Raji (cell line): ENCODE results near the gene C5.

ENCODE experiments used
- POLR2A ChIP-seq: IDR thresholded peaks from 2 replicates; pipeline ENCODE4 v1.6.1; 2011; ENCODE audit warnings: low read depth, low read length, control low read depth; ENCODE audit not compliant: insufficient read depth

Gene C5

DNA sequence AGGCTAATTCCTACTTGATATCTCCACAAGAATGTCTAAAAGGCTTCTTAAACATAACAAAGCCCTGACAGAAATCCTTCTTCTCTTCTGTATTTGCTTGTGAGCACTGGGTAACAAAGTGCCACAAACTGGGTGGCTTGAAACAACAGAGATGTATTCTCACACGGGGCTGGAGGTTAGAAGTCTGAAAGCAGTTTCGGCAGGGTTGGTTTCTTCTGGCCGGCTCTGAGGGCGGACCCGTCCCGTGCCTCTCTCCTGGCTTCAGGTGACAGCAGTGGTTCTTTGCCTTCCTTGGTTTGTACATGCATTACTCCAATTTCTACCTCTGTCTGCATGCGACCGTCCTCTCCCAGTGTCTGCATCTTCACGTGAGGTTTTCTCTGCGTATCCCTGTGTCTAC lies 109.5 kb downstream of the C5 start:
- TF ChIP-seq POLR2A = no peak

DNA sequence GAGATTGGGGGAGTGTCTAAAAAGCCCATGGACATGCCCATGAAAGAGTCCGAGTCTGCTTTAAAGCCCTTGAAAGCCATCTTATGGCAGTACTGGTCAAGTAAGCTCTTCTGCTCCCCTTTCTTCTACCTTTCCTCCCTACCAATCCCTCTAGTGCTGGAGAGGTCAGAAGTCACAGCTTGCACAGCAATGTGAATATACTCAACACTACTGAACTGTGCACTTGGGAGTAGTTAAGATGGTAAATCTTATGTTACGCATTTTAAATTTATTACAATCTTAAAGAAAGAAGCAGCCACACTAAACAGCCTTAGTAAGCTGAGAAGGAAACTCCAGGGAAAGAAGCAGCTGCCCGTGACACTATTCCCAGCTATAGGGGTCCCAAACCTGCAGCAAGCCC lies 111.2 kb downstream of the C5 start:
- no peak for TF ChIP-seq POLR2A

DNA sequence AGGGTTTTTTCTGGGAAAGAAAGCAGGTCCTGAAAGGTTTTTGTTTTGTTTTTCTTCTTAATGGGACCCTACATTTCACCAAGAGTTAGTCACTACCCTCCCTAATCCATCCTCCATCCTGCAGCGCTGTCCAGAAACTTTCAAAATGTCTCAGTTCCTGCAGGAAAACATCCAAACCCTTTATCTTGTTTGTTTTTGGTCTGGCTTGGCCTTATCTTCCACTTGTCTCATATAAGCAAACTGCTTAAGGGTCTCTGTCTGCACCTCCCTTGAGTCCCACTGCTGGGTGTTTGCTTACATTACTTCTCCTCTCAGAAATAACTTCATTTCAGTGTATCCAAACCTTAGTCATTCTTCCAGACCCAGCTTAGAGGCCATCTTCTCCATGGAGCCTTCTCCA lies 112.5 kb downstream of the C5 start:
- no peak for TF ChIP-seq POLR2A

DNA sequence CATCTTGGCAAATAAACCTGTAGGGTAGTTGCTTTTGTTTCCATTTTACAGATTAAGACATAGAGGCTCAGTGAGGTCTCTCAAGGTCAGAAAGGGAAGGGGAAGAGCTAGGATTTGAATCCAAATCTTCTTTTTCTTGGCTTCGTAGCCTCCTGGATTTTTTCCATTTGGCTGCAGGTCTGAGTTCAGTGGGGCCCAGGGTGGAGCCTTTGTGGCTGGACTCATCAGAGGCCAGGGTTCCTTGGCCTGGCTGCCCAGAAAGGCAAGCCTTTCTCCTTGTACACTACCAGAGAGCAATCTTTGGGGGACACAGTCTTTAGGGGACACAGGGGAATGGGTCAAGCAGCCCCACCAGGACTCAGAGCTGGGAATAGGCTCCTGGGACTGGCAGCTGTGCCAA lies 112.9 kb downstream of the C5 start:
- TF ChIP-seq POLR2A = no peak

- no peak for TF ChIP-seq POLR2A
These were observed 113.3 kb downstream of the C5 start for GRCh38 chr9:120936764-120937122.

DNA sequence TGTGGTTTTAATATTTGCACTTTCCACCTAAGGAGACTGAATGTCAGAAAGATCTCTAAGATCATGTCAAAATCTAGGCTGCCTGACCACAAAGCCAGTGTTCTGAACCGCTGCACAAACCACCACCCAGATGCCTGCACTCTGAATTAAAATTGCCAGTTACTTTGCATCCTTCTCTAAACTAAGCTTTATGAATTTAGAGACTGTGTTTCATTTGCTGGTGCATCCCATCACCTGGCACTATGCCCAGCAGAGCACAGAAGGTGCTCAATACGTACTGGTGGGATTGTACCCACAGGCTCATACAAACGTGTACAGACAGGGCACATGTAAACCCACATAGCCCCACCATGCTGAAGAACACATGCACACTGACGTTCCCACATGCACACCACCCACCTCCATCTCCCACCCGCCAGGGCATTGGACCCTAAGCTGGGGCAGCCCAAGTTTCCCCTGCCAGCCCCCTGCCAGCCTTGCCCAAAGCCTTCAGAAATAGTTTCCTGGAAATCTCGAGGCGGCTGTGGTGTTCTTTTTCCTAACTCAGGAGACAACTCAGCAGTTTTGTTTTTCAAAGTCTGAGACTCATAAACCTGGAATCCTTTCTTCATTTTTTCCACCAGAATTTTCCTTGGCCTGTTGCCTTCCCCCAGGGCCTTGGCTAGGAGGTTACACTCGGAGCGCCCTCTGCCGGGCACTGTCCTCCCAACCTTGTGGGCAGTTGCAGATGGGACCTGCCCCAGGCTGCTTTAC lies 113.9 kb downstream of the C5 start:
- peak; percentile 66 for TF ChIP-seq POLR2A

DNA sequence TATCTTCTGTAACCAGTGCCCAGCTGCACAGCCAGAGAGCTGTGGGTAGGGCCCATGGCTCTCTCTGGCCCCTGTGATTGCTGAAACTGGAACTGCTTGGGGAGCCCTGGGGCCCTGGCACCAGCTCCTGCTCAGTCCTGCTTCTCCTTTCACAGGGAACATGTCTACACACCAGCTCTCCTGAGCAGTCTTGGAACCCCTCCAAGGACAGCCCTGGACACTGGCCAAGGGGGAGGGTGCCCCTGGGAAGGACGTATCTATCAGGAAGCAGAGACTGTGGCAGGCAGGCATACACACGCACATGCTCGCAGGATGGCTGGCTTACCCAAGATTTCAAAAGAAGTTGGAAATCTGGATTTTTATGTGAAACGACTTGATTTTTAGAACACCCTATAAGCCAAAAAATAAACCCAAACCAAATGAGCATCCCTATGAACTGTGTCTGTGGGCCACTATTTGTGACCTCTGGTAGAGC lies 114.7 kb downstream of the C5 start:
- no peak for TF ChIP-seq POLR2A

- TF ChIP-seq POLR2A = no peak
These were observed 115.8 kb downstream of the C5 start for GRCh38 chr9:120934281-120934680.

GRCh38 chr9:120933310-120934055 lies 116.6 kb downstream of the C5 start:
- TF ChIP-seq POLR2A = no peak

GRCh38 chr9:120932086-120932823 lies 117.8 kb downstream of the C5 start:
- peak; percentile 36; the same call in 1 of the 2 replicates for TF ChIP-seq POLR2A

DNA sequence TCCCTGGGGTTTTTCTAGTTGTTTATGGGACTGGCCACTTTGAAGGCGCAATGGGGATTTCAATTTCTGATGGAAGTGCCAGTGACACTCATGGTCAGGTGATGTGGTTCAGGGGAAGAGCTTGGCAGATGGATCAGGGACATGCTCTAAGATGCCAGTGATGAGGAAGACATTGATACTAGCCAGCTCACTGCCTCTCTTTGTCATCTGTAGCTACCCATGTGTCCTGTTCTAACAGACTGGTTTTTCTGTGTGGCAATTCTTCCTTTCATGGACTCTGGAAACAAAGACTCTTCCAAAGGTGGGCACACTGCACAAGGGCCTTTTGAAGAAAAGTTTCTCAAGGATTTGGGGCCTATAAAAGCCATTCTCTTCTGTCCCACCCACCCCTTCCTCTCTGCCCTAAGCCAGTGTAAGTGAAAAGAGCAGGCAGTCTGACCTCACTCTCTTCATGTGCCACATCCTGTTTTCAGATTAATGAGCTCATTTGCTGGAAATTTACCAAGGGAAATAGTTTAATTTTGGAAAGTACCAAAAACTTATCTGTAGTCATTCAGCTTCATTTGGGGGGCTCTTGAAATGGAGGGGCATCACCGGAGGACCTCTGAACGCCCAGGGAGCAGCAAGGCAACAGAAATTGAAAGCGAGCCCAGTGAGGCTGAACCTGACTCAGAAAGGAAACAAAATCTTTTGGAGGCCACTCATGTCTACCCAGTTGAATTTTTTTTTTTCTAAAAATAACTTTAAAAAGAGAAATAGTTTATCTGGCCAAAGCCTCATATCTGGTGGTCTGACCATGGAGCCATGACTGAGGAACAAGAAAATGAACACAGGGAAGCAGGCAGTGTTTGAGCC lies 118.6 kb downstream of the C5 start:
- TF ChIP-seq POLR2A = no peak

- TF ChIP-seq POLR2A = no peak
These were observed 120.8 kb downstream of the C5 start for GRCh38 chr9:120929229-120929791.

DNA sequence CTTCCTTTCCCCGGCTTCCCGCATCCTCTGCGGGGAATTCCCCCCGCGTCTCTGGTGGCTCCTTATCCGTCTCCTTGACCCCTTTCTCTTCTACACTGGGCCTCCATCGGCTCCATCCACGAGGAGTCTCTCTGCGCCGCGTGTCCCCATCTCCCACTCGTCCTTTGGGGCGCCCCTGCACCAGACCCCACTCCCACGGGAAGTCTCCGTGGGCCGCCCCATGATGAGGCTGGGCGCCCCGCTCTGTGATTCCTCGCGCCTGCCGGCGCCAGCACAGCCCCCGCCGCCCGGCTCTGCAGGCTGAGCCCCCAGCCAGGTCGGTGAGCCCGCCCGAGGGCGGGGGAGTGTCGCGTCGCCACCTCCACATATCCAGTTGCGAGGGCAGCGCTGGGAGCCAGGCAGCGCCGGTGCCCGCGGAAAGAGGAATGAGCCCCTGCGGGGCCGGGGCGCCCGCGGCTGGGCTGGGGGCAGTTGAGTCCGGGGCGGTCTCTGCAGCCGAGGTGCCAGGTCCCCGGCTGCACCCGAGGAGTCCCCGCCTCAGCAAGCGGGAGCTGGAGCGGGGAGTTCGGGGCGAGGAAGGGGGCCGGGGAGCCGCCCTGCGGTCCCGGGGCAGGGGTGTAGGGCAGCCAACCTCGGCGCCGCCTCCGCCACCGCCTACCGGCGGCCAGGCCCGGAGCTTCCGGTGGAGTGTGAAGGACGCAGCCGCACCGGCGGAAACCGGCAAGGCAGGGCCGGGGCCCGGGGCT lies 121.4 kb downstream of the C5 start:
- peak; percentile 56; the same call in 1 of the 2 replicates for TF ChIP-seq POLR2A

DNA sequence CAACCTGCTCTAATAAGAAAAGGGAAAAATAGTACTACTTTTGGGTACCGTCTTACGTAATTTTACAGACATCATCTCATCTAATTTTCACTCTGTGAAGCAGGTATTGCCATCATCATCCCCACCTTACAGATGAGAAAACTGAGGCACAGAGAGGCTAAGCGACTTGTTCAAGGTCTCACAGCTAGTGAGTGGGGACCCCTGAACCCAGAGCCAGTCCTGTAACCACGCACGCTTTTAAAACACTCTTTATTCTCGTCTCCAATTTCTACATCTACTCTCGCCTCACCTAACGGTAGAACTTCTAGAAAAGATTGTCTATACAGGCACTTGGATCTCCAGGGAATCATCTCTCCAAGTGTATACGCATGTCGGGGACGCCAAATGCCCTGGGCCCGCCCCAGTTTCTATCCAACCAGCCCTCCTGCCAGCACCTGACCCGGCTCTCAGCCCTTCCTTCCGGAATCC lies 122.0 kb downstream of the C5 start:
- 0 out of 2 replicates have a peak, but pooled peaks have one; percentile 15 for TF ChIP-seq POLR2A
